Fibroblast of lung (primary cell): ENCODE measurements around the gene IMP3. TPM values are rescaled to one million over a fixed set of nuclear protein-coding genes. Genes with fewer than 3 reads are reported as not detected.

Source experiments
- DNase-seq, 2 donors: peaks; one replicate each; pipeline versions ENCODE4 v3.0.0 to v3.0.0-alpha.2; 2010; ENCODE audit warnings: low read depth in 2 of 2
- H2AFZ ChIP-seq: 2 replicates; pipeline ENCODE4 v1.5.1; 2012; ENCODE audit warnings: low read length, control low read depth, inconsistent platforms
- H3K27ac ChIP-seq: 2 replicates; pipeline ENCODE4 v1.5.1; 2011; ENCODE audit warnings: low read length, control low read depth; ENCODE audit not compliant: insufficient read depth
- H3K27me3 ChIP-seq: 2 replicates; pipeline ENCODE4 v1.5.1; 2011; ENCODE audit warnings: mild to moderate bottlenecking, low read length; ENCODE audit not compliant: control insufficient read depth, insufficient read depth
- H3K36me3 ChIP-seq: 2 replicates; pipeline ENCODE4 v1.5.1; 2011; ENCODE audit warnings: low read length; ENCODE audit not compliant: control insufficient read depth, insufficient read depth
- H3K4me1 ChIP-seq: 2 replicates; pipeline ENCODE4 v1.5.1; 2011; ENCODE audit warnings: low read length; ENCODE audit not compliant: control insufficient read depth, insufficient read depth; ENCODE audit errors: extremely low read depth
- H3K4me2 ChIP-seq: 2 replicates; pipeline ENCODE4 v1.5.1; 2011; ENCODE audit warnings: low read length, control low read depth; ENCODE audit not compliant: insufficient read depth; ENCODE audit errors: extremely low read depth
- H3K4me3 ChIP-seq, 4 experiments: fragments of 200-600 bp in 1 of 4; sonication (generic) in 1 of 4; replicated peaks in 1 of 4; 2 replicates each; pipeline ENCODE4 v1.5.1; 2011 to 2016; ENCODE audit warnings: low read length in 4 of 4, low read depth in 3 of 4, mild to moderate bottlenecking in 3 of 4, control low read depth in 2 of 4, inconsistent platforms in 1 of 4, mixed read lengths in 1 of 4; ENCODE audit not compliant: insufficient read depth in 1 of 4; ENCODE audit errors: control extremely low read depth in 1 of 4
- H3K79me2 ChIP-seq: 2 replicates; pipeline ENCODE4 v1.5.1; 2012; ENCODE audit warnings: mild to moderate bottlenecking, low read length, inconsistent platforms; ENCODE audit not compliant: control insufficient read depth, insufficient read depth
- H3K9ac ChIP-seq: 2 replicates; pipeline ENCODE4 v1.5.1; 2011; ENCODE audit warnings: mild to moderate bottlenecking, low read length, control low read depth; ENCODE audit not compliant: insufficient read depth
- H3K9me3 ChIP-seq: 2 replicates; pipeline ENCODE4 v1.5.1; 2012; ENCODE audit warnings: low read depth, low read length; ENCODE audit not compliant: control insufficient read depth, insufficient read depth
- H4K20me1 ChIP-seq: 2 replicates; pipeline ENCODE4 v1.5.1; 2011; ENCODE audit warnings: low read length; ENCODE audit not compliant: control insufficient read depth, insufficient read depth; ENCODE audit errors: extremely low read depth
- EZH2 ChIP-seq: IDR thresholded peaks from 2 replicates; pipeline ENCODE4 v1.5.1; 2012; ENCODE audit warnings: low read length, control low read depth, mild to moderate bottlenecking; ENCODE audit errors: missing control alignments
- polyA plus RNA-seq, 2 donors: library from polyadenylated mRNA; depleted of rRNA in 1 of 2; stranded (reverse) in 1 of 2; unstranded in 1 of 2; fragments of >200 nt; gene quantifications; 2 replicates each; pipeline ENCODE4 v1.2.1, GENCODE V29; 2011 to 2012; ENCODE audit warnings: missing spikeins in 1 of 2
- total RNA-seq: library from RNA; depleted of rRNA; stranded (reverse); fragments of >200 nt; gene quantifications from 2 replicates; pipeline ENCODE4 v1.2.1, GENCODE V29; 2014
- TF ChIP-seq, protein P1 (sequence below), 2 donors: IDR thresholded peaks in 1 of 2; conservative IDR thresholded peaks in 1 of 2; 1 replicate in 1 of 2; 2 replicates in 1 of 2; pipeline ENCODE4 v1.5.1; 2011 to 2012; ENCODE audit warnings: low read length in 2 of 2, control low read depth in 1 of 2, inconsistent platforms in 1 of 2, low read depth in 1 of 2, mild to moderate bottlenecking in 1 of 2

Gene IMP3
- total and polyA plus RNA-seq, 2 donors (not counting 1 experiment from before 2014, with no cell fraction given), result 34.0 to 45.1 TPM

DNA sequence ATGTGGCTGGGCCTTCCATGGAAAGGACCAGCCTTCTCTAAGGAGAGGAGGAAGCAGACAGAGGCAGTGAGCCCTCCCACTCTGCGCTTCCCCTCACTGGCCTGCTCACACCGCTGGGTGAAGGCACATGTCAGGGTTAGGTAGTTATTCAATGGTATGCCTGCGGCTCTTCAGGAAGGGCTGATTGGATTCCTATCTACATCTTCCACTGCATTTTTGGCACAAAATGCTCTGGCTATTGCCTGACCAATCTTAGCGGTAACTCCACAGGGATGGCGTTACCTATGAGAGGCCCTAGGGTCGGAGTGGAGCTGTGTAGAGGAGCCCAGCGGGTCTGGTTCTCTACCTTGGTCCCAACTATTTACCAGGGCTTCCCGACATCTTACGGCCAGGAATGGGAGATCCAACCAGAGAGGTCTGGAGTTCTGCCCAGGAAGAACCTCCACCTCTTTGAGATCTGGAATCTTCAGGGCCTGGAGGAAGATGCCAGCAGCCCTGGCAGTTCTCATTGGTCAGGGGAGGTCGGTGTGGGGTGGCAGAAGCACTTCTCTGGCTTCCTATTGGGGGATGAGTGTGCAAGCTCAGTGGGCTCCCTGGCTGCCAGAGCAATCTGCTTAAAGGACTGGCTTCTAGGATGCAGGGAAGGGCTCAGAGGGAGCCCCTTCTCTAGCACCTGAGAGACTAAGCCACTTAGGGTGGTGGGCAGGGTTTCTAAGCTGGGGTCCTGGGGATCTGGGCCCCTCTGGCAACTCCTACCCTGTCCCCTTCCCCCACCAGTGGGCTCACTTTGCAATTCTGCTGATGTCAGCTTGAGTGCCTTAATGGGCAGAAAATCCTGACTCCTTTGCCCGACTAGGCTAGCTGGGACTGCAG lies 31.9 kb upstream of the IMP3 start:
- H3K79me2 ChIP-seq, result no peaks in the 10 kb centered on the region
- H3K27ac ChIP-seq, result peak overlapping the region; percentile 83
- no peak overlapping the region for H3K4me3 ChIP-seq
- no peaks in the 10 kb centered on the region for H4K20me1 ChIP-seq
- peaks cover 39% of the 10 kb centered on the region for H3K4me1 ChIP-seq
- no peaks in the 10 kb centered on the region for H3K27me3 ChIP-seq
- H3K4me2 ChIP-seq, result no peak overlapping the region
- no peak overlapping the region for H3K9ac ChIP-seq
- no peaks in the 10 kb centered on the region for H3K9me3 ChIP-seq
- H3K36me3 ChIP-seq, result peaks cover 11% of the 10 kb centered on the region
- DNase-seq, result peak in 1 of 2 donors; percentile 58
- no peak overlapping the region for H2AFZ ChIP-seq
- TF ChIP-seq, protein P1, sequence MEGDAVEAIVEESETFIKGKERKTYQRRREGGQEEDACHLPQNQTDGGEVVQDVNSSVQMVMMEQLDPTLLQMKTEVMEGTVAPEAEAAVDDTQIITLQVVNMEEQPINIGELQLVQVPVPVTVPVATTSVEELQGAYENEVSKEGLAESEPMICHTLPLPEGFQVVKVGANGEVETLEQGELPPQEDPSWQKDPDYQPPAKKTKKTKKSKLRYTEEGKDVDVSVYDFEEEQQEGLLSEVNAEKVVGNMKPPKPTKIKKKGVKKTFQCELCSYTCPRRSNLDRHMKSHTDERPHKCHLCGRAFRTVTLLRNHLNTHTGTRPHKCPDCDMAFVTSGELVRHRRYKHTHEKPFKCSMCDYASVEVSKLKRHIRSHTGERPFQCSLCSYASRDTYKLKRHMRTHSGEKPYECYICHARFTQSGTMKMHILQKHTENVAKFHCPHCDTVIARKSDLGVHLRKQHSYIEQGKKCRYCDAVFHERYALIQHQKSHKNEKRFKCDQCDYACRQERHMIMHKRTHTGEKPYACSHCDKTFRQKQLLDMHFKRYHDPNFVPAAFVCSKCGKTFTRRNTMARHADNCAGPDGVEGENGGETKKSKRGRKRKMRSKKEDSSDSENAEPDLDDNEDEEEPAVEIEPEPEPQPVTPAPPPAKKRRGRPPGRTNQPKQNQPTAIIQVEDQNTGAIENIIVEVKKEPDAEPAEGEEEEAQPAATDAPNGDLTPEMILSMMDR (conservative IDR thresholded peaks at IDR 0.05 in 1 of 2, IDR thresholded peaks at IDR 0.05 in 1 of 2; ENCODE audit: low read depth in 1 of 2, low read length in 2 of 2), result no peak
- no peak for TF ChIP-seq EZH2

DNA sequence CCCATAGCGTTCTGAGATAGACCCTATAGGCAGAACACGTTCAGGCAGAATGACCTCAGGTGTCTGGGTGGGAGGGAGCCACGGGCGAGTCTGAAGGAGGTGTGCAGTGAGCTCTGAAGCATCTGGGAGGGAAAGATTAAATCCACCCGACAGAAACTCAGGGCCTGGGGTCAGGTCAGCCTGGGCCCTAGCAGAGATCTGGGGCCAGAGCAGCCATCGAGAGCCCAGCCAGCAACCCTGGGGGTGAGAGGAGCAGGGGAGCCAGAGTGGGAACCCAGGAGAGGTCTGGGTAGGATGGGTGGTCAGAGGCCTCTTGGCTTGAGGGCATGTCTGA lies 29.8 kb upstream of the IMP3 start:
- Histone ChIP-seq H3K36me3 (no peaks in the 10 kb centered on the region), H2AFZ (no peak overlapping the region), H3K79me2 (no peaks in the 10 kb centered on the region), H3K4me3 (no peak overlapping the region), H3K9ac (no peak overlapping the region), H3K4me2 (no peak overlapping the region), H3K9me3 (no peaks in the 10 kb centered on the region), H3K4me1 (peaks cover 45% of the 10 kb centered on the region), H4K20me1 (no peaks in the 10 kb centered on the region), H3K27ac (no peak overlapping the region), H3K27me3 (no peaks in the 10 kb centered on the region)
- DNase-seq, result no peak
- no peak for TF ChIP-seq EZH2
- TF ChIP-seq, protein P1 (conservative IDR thresholded peaks at IDR 0.05 in 1 of 2, IDR thresholded peaks at IDR 0.05 in 1 of 2; ENCODE audit: low read depth in 1 of 2, low read length in 2 of 2), result no peak

DNA sequence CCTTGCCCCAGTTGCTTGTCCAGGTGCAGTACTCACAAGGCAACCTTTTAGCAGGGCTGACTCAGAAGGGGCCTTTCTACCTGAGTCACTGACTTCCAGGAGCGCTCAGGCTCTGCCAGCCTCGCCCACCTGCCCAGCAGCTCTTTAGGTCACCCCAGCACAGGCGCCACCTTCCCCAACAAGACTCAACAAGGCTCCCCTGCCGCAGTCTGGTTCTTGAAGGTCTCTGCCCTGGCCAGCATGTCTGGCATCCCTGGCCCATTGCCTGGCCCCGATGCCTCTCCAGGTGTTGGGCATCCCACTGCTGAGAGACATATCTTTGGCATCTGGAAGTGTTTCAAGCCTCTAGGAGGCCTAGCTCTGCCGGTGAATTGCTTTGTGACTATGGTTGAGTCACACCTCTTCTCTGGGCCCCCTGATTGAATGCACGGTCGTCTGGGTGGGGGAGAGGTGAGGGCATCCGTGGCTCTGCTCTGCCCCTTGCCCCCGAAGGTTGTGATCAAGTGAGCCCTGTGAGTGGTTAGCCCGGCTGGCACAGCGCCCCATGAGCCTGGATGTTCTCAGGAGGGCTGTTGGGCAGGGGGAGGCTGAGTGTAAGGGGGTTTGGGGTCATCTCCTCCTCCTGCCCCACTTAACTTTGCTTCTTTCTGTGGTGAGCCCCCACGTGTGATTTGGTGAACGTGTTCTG lies 29.3 kb upstream of the IMP3 start:
- Histone ChIP-seq H4K20me1 (no peaks in the 10 kb centered on the region), H3K79me2 (no peaks in the 10 kb centered on the region), H3K9ac (no peak overlapping the region), H3K27ac (no peak overlapping the region), H3K9me3 (no peaks in the 10 kb centered on the region), H3K27me3 (no peaks in the 10 kb centered on the region), H3K36me3 (no peaks in the 10 kb centered on the region), H3K4me1 (peaks cover 45% of the 10 kb centered on the region), H3K4me3 (no peak overlapping the region), H2AFZ (no peak overlapping the region), H3K4me2 (no peak overlapping the region)
- peak in 1 of 2 donors; percentile 57 for DNase-seq
- TF ChIP-seq, protein P1 (conservative IDR thresholded peaks at IDR 0.05 in 1 of 2, IDR thresholded peaks at IDR 0.05 in 1 of 2; ENCODE audit: low read depth in 1 of 2, low read length in 2 of 2), result no peak
- TF ChIP-seq EZH2, result no peak
